WERI-Rb-1 (cell line): Measurements from ENCODE around the gene NOX5.

ENCODE experiments used
- DNase-seq: peaks from one replicate; pipeline ENCODE4 v3.0.0-alpha.2; 2020
- H3K27ac ChIP-seq: fragments of 250-450 bp; sonication (Bioruptor Pico); 2 replicates; pipeline ENCODE4 v1.5.1; 2020; ENCODE audit warnings: mild to moderate bottlenecking, moderate library complexity
- H3K27me3 ChIP-seq: fragments of 250-450 bp; sonication (Bioruptor Pico); 2 replicates; pipeline ENCODE4 v1.5.1; 2021; ENCODE audit warnings: mild to moderate bottlenecking, low read depth, moderate library complexity; ENCODE audit not compliant: insufficient read depth, severe bottlenecking
- H3K36me3 ChIP-seq: fragments of 250-450 bp; sonication (Bioruptor Pico); 2 replicates; pipeline ENCODE4 v1.5.1; 2020; ENCODE audit warnings: mild to moderate bottlenecking, moderate library complexity
- H3K4me3 ChIP-seq: 2 replicates; pipeline ENCODE4 v1.5.1; 2011; ENCODE audit warnings: low read depth, mild to moderate bottlenecking, control low read depth, low read length
- H3K9me3 ChIP-seq: fragments of 250-450 bp; sonication (Bioruptor Pico); 2 replicates; pipeline ENCODE4 v1.5.1; 2021; ENCODE audit warnings: mild to moderate bottlenecking, moderate library complexity; ENCODE audit not compliant: severe bottlenecking
- TF ChIP-seq, protein P1 (sequence below): IDR thresholded peaks from 2 replicates; pipeline ENCODE4 v1.5.1; 2011; ENCODE audit warnings: low read depth, mild to moderate bottlenecking, control low read depth, inconsistent platforms, low read length

NOX5 gene

DNA sequence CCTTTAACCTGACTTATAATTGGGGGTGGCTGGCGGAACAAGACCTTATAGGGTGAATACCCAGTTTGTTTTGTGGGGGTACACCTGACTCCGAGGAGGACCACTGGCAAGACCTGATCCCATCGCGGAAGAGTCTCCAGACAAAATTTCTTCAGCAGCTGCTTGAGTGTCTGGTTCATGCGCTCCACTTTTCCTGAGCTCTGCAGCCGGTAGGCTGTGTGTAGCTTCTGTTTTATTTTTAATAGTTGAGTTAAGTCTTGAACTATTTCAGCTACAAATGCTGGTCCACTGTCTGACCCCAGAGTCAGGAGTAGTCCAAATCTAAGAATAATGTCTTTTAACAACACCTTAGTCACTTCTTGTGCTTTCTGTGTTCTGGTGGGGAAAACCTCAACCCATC, 21.2 kb upstream of the NOX5 start:
- no peaks in the 10 kb centered on the region for H3K9me3 ChIP-seq
- H3K36me3 ChIP-seq, result no peaks in the 10 kb centered on the region
- peak overlapping the region; percentile 100 for H3K27ac ChIP-seq
- H3K27me3 ChIP-seq, result no peaks in the 10 kb centered on the region
- no peak overlapping the region for H3K4me3 ChIP-seq
- no peak for DNase-seq
- TF ChIP-seq, protein P1, sequence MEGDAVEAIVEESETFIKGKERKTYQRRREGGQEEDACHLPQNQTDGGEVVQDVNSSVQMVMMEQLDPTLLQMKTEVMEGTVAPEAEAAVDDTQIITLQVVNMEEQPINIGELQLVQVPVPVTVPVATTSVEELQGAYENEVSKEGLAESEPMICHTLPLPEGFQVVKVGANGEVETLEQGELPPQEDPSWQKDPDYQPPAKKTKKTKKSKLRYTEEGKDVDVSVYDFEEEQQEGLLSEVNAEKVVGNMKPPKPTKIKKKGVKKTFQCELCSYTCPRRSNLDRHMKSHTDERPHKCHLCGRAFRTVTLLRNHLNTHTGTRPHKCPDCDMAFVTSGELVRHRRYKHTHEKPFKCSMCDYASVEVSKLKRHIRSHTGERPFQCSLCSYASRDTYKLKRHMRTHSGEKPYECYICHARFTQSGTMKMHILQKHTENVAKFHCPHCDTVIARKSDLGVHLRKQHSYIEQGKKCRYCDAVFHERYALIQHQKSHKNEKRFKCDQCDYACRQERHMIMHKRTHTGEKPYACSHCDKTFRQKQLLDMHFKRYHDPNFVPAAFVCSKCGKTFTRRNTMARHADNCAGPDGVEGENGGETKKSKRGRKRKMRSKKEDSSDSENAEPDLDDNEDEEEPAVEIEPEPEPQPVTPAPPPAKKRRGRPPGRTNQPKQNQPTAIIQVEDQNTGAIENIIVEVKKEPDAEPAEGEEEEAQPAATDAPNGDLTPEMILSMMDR, result no peak

DNA sequence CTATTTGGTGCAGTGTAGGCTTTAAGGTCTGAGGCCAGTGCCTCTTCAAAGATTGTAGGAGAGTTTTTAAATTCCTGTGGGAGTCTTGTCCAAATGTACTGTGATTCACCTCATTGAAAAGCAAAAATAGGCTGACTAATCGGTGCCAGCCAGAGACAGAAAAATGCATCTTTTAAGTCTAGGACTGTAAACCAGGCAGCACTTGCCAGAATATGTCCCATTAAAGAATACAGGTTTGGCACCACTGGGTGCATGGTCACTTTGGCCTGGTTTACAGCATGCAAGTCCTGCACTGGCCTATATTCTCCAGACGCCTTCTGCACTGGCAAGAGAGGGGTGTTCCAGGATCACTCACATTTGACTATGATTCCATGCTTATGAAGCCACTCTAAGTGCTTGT, 20.3 kb upstream of the NOX5 start:
- Histone ChIP-seq H3K36me3 (no peaks in the 10 kb centered on the region), H3K27me3 (no peaks in the 10 kb centered on the region), H3K9me3 (no peaks in the 10 kb centered on the region), H3K27ac (peak overlapping the region; percentile 100; the same call in 1 of the 2 replicates), H3K4me3 (no peak overlapping the region)
- DNase-seq, result no peak
- TF ChIP-seq, protein P1, result no peak

GRCh38 chr15:68994981-68995761, 19.3 kb upstream of the NOX5 start:
- H3K27me3 ChIP-seq, result no peaks in the 10 kb centered on the region
- no peak for DNase-seq

GRCh38 chr15:68997050-68997449, 17.4 kb upstream of the NOX5 start:
- Histone ChIP-seq H3K4me3 (no peak overlapping the region), H3K27me3 (no peaks in the 10 kb centered on the region), H3K27ac (no peak overlapping the region), H3K36me3 (no peaks in the 10 kb centered on the region), H3K9me3 (no peaks in the 10 kb centered on the region)
- DNase-seq, result no peak
- TF ChIP-seq, protein P1, result no peak

More at GRCh38 chr15:68994981-68995761, 19.3 kb upstream of the NOX5 start:
- Histone ChIP-seq H3K9me3 (no peaks in the 10 kb centered on the region), H3K4me3 (no peak overlapping the region), H3K36me3 (no peaks in the 10 kb centered on the region), H3K27ac (no peak overlapping the region; the same call in 1 of the 2 replicates)
- TF ChIP-seq, protein P1, result no peak

DNA sequence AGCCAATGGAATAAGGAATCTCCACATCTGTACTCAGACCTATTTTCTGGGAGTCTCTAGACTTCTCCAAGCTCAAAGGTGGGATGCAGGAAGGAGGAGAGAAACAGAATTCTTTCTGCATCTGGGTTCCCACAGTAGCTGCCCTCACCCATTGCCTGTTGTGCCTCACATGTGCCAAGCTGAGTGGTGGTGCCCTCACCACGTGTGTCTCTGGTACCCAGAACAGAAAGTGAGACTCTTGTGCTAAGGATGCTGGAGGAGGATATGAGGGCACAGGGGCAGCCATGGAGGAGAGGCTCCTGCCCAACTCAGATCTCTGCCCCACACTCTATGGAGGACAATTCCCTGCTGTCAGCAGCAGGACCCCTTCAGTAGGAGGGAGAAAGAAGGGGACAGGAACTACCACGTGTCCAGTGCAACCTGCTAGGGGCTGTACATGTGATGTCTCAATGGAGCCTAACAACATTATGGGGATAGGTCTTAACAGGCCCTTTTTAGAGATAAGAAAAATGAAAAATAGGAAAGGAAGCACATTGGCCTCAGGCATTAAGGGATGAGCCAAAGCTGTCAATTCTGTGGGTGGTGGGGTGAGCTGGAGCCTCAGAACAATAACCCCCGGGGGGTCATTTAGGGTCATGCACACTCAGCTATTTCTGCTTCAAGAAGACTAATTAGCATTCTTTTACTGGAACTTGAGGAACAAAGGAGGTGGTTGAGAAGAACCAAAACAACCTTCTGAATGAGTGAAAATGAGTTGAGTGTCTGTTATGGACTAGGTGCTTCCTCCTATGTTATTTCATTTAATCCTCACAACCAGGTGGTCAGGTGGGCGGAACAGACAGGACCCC, 16.3 kb upstream of the NOX5 start:
- Histone ChIP-seq H3K27ac (no peak overlapping the region), H3K4me3 (no peak overlapping the region), H3K27me3 (no peaks in the 10 kb centered on the region), H3K36me3 (no peaks in the 10 kb centered on the region), H3K9me3 (no peaks in the 10 kb centered on the region)
- DNase-seq, result no peak
- TF ChIP-seq, protein P1, result no peak
